Astrocyte (in vitro differentiated cells and primary cell): ENCODE data around the gene ZNF25. TPM values are rescaled to one million over a fixed set of nuclear protein-coding genes. Genes with fewer than 3 reads are reported as not detected.

Experiments
- DNase-seq: peaks from one replicate; pipeline ENCODE4 v3.0.0-alpha.2; 2010; ENCODE audit warnings: low read depth
- FAIRE-seq: peaks from 2 replicates; lab custom pipeline; 2011; peaks lifted over from hg19 to GRCh38; lab: Jason Lieb, UNC
- H2AFZ ChIP-seq: 2 replicates; pipeline ENCODE4 v1.6.0; 2012; ENCODE audit warnings: low read depth, low read length, inconsistent platforms
- H3K27ac ChIP-seq: 2 replicates; pipeline ENCODE4 v1.5.1; 2011; ENCODE audit warnings: low read depth, low read length, inconsistent platforms
- H3K27me3 ChIP-seq: 2 replicates; pipeline ENCODE4 v1.6.0; 2011; ENCODE audit warnings: low read length, inconsistent platforms; ENCODE audit not compliant: insufficient read depth
- H3K36me3 ChIP-seq: 2 replicates; pipeline ENCODE4 v1.5.1; 2011; ENCODE audit warnings: low read length, inconsistent platforms; ENCODE audit not compliant: insufficient read depth
- H3K4me1 ChIP-seq: 2 replicates; pipeline ENCODE4 v1.5.1; 2011; ENCODE audit warnings: low read length, inconsistent platforms; ENCODE audit not compliant: insufficient read depth
- H3K4me2 ChIP-seq: 2 replicates; pipeline ENCODE4 v1.6.0; 2012; ENCODE audit warnings: low read length, inconsistent platforms
- H3K4me3 ChIP-seq: 2 replicates; pipeline ENCODE4 v1.5.1; 2011; ENCODE audit warnings: low read depth, mild to moderate bottlenecking, low read length, inconsistent platforms; ENCODE audit not compliant: insufficient read depth
- H3K79me2 ChIP-seq: 2 replicates; pipeline ENCODE4 v1.6.0; 2012; ENCODE audit warnings: mild to moderate bottlenecking, low read length, inconsistent platforms; ENCODE audit not compliant: insufficient read depth
- H3K9ac ChIP-seq: 2 replicates; pipeline ENCODE4 v1.6.0; 2012; ENCODE audit warnings: mild to moderate bottlenecking, low read length, inconsistent platforms
- H3K9me3 ChIP-seq: 2 replicates; pipeline ENCODE4 v1.5.1; 2012; ENCODE audit warnings: low read depth, mild to moderate bottlenecking, low read length, inconsistent platforms; ENCODE audit not compliant: insufficient read depth
- H4K20me1 ChIP-seq: 2 replicates; pipeline ENCODE4 v1.6.0; 2012; ENCODE audit warnings: low read length, inconsistent platforms; ENCODE audit not compliant: insufficient read depth
- H3K27ac Mint-ChIP-seq: one replicate; pipeline ENCODE4 v1.8.0; 2021; ENCODE audit warnings: mild to moderate bottlenecking, mixed read lengths; ENCODE audit not compliant: unreplicated experiment
- H3K27me3 Mint-ChIP-seq: one replicate; pipeline ENCODE4 v1.8.0; 2021; ENCODE audit warnings: low read depth, mixed read lengths; ENCODE audit not compliant: unreplicated experiment
- H3K36me3 Mint-ChIP-seq: one replicate; pipeline ENCODE4 v1.8.0; 2021; ENCODE audit warnings: low read depth, mixed read lengths; ENCODE audit not compliant: unreplicated experiment
- H3K4me1 Mint-ChIP-seq: one replicate; pipeline ENCODE4 v1.8.0; 2021; ENCODE audit warnings: low read depth, mixed read lengths; ENCODE audit not compliant: unreplicated experiment
- H3K4me3 Mint-ChIP-seq: one replicate; pipeline ENCODE4 v1.8.0; 2021; ENCODE audit warnings: mild to moderate bottlenecking, moderate library complexity, mixed read lengths; ENCODE audit not compliant: unreplicated experiment
- H3K9me3 Mint-ChIP-seq: one replicate; pipeline ENCODE4 v1.8.0; 2021; ENCODE audit warnings: mild to moderate bottlenecking, mixed read lengths; ENCODE audit not compliant: unreplicated experiment
- EZH2 ChIP-seq: IDR thresholded peaks from 2 replicates; pipeline ENCODE4 v1.6.1; 2012; ENCODE audit warnings: mild to moderate bottlenecking, low read length, inconsistent platforms; ENCODE audit not compliant: insufficient read depth
- total RNA-seq: library from RNA; stranded (reverse); gene quantifications from 2 replicates; pipeline ENCODE4 v1.2.1, GENCODE V29; 2021
- TF ChIP-seq, protein P1 (sequence below): IDR thresholded peaks from 2 replicates; pipeline ENCODE4 v1.5.1; 2011; ENCODE audit warnings: low read depth, mild to moderate bottlenecking, inconsistent platforms, low read length, moderate library complexity; ENCODE audit not compliant: insufficient read depth

ZNF25 gene
- total RNA-seq, 1 donor from 2014 or later = 4.8 TPM

- no peaks in the 10 kb centered on the region for H3K27me3 Mint-ChIP-seq
- Histone ChIP-seq H3K27ac (no peak overlapping the region), H4K20me1 (no peaks in the 10 kb centered on the region), H3K4me2 (no peak overlapping the region), H3K36me3 (peaks cover 18% of the 10 kb centered on the region), H3K9me3 (peaks cover 6% of the 10 kb centered on the region), H2AFZ (no peak overlapping the region), H3K27me3 (no peaks in the 10 kb centered on the region), H3K79me2 (no peaks in the 10 kb centered on the region), H3K4me3 (no peak overlapping the region), H3K9ac (no peak overlapping the region), H3K4me1 (no peaks in the 10 kb centered on the region)
- TF ChIP-seq EZH2 = no peak
- TF ChIP-seq, protein P1, sequence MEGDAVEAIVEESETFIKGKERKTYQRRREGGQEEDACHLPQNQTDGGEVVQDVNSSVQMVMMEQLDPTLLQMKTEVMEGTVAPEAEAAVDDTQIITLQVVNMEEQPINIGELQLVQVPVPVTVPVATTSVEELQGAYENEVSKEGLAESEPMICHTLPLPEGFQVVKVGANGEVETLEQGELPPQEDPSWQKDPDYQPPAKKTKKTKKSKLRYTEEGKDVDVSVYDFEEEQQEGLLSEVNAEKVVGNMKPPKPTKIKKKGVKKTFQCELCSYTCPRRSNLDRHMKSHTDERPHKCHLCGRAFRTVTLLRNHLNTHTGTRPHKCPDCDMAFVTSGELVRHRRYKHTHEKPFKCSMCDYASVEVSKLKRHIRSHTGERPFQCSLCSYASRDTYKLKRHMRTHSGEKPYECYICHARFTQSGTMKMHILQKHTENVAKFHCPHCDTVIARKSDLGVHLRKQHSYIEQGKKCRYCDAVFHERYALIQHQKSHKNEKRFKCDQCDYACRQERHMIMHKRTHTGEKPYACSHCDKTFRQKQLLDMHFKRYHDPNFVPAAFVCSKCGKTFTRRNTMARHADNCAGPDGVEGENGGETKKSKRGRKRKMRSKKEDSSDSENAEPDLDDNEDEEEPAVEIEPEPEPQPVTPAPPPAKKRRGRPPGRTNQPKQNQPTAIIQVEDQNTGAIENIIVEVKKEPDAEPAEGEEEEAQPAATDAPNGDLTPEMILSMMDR = no peak
- DNase-seq (no peak), FAIRE-seq (no peak)
- H3K4me3 Mint-ChIP-seq = no peak overlapping the region
- peaks cover 25% of the 10 kb centered on the region for H3K9me3 Mint-ChIP-seq
- H3K36me3 Mint-ChIP-seq = peaks cover 51% of the 10 kb centered on the region
- H3K27ac Mint-ChIP-seq = no peak overlapping the region
- H3K4me1 Mint-ChIP-seq = no peaks in the 10 kb centered on the region
Observed at GRCh38 chr10:37957841-37958240, 18.6 kb downstream of the ZNF25 start.

- Histone ChIP-seq H3K9me3 (peaks cover 17% of the 10 kb centered on the region), H4K20me1 (no peaks in the 10 kb centered on the region), H3K9ac (no peak overlapping the region), H3K79me2 (no peaks in the 10 kb centered on the region), H2AFZ (no peak overlapping the region), H3K4me1 (no peaks in the 10 kb centered on the region), H3K4me2 (no peak overlapping the region), H3K4me3 (no peak overlapping the region), H3K27me3 (no peaks in the 10 kb centered on the region), H3K36me3 (peaks cover 32% of the 10 kb centered on the region), H3K27ac (no peak overlapping the region)
- TF ChIP-seq EZH2 = no peak
- TF ChIP-seq, protein P1 = no peak
- peaks cover 54% of the 10 kb centered on the region for H3K36me3 Mint-ChIP-seq
- H3K27ac Mint-ChIP-seq = peak overlapping the region; percentile 70
- H3K27me3 Mint-ChIP-seq = no peaks in the 10 kb centered on the region
- no peak for DNase-seq
- H3K4me3 Mint-ChIP-seq = no peak overlapping the region
- peak; percentile 13 for FAIRE-seq
- no peaks in the 10 kb centered on the region for H3K4me1 Mint-ChIP-seq
- H3K9me3 Mint-ChIP-seq = peaks cover 27% of the 10 kb centered on the region
Observed at GRCh38 chr10:37952926-37953325, 23.5 kb downstream of the ZNF25 start.

DNA sequence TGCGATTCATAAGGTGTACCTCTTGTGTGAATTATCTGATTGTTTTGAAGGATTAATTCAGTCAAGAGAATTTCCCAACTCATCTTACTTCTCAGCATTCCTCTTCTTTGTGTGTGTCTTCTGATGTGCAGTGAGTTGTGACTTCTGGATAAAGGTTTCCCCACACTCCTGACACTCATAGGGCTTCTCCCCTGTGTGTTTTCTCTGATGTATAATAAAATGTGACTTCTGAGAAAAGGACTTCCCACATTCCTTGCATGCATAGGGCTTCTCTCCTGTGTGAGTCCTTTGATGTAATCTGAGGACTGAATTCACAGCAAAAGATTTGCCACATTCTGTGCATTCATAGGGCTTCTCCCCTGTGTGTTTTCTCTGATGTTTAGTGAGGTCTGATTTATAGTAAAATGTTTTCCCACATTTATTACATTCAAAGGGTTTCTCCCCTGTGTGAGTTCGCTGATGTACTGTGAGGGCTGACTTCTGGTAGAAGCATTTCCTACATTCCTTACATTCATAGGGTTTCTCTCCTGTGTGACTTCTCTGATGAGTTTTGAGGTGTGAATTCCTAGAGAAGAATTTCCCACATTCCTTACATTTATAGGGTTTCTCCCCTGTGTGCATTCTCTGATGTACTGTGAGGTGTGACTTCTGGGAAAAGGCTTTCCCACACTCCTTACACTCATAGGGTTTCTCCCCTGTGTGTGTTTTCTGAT, 24.2 kb downstream of the ZNF25 start:
- FAIRE-seq = no peak
- no peak overlapping the region for H3K4me2 ChIP-seq
- H3K9me3 ChIP-seq = peaks cover 17% of the 10 kb centered on the region
- Mint-ChIP-seq H3K4me1 (no peaks in the 10 kb centered on the region), H3K27me3 (no peaks in the 10 kb centered on the region), H3K9me3 (peaks cover 31% of the 10 kb centered on the region), H3K4me3 (no peak overlapping the region), H3K27ac (peak overlapping the region; percentile 70), H3K36me3 (peaks cover 53% of the 10 kb centered on the region)
- H4K20me1 ChIP-seq = no peaks in the 10 kb centered on the region
- H3K4me3 ChIP-seq = no peak overlapping the region
- TF ChIP-seq EZH2 = no peak
- TF ChIP-seq, protein P1 = no peak
- DNase-seq = no peak
- H2AFZ ChIP-seq = no peak overlapping the region
- H3K9ac ChIP-seq = no peak overlapping the region
- no peaks in the 10 kb centered on the region for H3K79me2 ChIP-seq
- H3K27ac ChIP-seq = no peak overlapping the region
- H3K36me3 ChIP-seq = peaks cover 32% of the 10 kb centered on the region
- H3K4me1 ChIP-seq = no peaks in the 10 kb centered on the region
- no peaks in the 10 kb centered on the region for H3K27me3 ChIP-seq
